ENCODE measurements around the gene TEP1.
"Not testable (repeated sequence)": the region's sequence is repeated elsewhere in the genome, so short reads cannot be mapped to it uniquely, and the experiment has no call there.

TEP1 gene

DNA sequence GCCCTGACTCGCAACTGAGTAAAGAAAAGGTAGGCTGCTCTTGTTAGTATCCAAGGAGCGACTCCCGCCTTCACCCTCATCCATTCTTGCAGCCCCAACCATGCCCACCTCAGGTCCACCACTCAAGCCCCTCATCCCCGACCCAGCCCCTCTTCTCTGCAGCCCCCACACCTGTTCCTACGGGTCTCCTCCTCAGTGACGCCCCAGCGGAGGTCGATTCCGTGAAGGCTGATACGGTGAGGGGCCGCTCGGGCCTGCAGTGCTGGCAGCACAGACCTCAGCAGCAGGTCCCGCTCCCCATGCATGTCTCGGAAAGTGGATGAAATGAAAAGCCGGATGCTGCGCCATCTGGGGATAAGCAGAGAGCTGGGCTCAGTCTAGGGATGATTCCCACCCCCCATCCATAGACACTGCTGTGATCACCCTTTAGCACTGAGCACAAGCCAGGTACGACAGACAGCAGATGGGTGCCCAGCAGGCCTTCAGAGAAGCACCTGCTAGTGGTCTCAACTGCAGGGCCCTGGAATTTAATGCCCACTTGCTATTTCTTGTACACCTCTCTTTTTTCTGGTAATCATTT lies 26.9 kb downstream of the TEP1 start:
- DNase-seq: no peak

DNA sequence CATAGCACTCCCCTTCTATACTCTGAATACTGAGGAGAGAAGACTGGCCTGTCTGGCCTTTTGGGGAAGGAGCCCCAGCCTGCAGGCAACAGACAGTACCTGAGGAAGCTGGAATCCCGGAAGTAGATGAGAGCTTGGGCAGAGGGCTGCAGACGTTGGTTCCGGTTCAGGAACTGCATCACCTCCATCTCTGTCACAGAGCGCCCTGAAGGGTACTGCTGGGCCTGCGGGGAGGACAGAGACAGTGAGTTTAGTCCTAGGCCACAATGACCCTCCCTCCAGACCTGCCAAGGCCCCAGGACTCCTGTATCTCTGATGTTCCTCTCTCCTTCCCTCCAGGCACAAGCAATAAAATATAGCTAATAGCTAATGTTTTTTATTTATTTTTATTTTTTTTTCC lies 28.4 kb downstream of the TEP1 start:
- no peak for DNase-seq

DNA sequence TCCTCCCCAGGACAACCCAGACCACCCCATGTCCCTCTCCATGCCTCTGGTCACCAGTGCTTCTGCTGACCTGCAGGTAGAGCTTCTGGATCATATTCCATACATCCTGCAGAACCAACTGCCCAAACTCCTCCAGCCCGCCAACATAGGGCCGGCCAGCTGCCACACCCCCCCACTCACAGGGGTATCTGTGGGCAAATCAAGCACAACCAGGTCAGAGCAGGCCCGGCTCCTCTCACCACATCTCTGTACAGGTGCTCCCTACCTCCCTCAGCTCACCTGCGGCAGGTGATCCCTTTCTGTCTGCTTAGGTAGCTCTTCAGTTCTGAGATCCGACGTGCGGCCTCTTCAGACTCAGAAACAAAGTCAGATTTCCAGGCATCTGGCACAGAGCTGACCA lies 29.0 kb downstream of the TEP1 start:
- DNase-seq: no peak

DNA sequence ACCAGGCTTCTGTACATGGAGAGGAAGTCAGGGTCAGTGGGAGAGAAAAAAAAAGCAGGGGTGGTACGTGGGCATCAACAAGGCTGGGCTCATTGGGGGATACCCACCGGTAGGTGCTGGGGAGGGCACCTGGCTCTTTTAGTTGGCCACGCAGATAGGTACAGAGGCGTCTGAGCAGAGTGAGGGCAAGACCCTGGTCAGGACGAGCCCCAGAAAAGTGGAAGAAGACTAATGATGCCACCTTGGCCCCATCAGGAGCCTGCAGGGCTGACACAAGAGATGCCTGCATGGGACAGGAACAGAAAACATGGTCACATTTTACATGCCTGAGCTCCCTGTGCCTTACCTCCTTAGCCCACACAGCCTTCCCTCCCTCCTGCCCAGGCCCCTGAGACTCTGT lies 29.7 kb downstream of the TEP1 start:
- DNase-seq: no peak

DNA sequence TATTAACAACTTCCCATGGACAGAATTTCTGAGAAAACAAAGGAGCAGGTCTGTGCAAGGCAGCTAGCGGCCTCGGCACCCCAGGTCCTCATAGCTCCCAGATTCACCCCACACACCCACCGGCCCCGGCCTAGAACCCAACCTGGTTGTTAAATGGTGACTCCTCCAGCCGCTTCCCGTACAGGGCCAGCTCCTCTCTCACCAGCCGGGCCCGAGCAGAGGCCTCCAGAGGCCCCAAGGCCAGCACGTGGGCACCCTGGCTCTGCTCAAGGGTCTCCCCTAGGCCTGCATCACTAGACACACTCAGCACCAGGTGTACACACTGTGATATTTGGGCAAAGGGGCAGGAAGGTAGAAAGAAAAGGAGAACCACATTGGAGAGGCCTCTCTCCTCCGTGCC lies 30.3 kb downstream of the TEP1 start:
- no peak for DNase-seq

DNA sequence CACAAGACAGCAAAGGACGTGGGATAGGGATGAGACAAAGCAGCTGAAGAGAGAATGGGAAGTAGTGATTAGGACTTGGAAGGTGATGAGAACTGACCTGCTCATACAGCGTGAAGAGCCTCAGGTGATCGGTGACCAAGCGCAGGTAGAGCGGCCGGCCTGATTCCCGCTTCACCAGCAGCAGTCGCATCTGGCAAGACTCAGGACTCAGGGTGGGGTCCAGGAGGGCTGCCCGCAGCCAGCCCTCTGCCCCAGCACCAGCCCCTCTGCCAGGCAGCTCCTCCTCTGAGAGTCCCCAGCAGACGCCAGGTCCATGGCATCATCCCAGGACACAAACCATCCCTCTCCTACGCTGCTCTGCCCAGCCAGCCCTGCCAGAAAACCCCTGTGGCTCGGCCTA lies 30.8 kb downstream of the TEP1 start:
- DNase-seq: no peak

DNA sequence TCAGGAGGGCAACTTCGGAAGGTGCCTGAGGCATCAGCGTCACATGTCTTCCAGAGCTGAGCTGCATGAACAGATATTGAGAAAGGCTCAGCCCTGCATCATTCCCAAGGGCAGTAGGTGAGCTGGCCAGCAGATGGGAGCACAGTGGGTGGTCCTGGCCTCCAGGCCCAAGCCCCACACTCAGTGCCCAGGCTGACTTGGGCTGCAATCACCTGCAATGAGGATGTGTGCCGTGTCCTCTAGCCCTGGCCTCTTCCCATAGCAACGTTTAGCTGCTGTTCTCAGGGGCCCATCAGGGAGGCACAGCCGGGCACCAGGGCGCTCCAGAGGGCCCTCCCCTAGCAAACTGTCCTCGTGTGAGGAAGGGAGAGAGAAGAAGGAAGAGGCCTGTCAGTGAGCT lies 32.0 kb downstream of the TEP1 start:
- DNase-seq: no peak

DNA sequence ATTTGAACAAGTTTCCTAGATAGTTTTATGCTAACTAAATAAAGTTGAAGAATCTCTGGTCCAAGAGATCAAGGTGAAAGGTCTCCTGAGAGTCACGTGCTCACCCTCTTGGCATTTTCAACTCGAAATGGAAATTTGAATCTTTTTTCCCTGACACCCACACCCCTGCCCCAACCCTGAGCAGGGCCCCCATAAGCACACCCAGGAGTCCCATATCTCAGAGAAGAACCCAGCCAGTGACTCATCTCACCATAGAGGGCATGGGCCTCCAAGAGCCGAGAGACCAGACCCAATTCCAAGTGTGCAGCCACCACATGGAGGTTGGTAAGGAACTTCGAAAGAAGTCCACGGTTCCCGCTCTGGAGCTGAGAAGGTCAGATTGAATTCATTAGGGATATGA lies 32.6 kb downstream of the TEP1 start:
- no peak for DNase-seq

DNA sequence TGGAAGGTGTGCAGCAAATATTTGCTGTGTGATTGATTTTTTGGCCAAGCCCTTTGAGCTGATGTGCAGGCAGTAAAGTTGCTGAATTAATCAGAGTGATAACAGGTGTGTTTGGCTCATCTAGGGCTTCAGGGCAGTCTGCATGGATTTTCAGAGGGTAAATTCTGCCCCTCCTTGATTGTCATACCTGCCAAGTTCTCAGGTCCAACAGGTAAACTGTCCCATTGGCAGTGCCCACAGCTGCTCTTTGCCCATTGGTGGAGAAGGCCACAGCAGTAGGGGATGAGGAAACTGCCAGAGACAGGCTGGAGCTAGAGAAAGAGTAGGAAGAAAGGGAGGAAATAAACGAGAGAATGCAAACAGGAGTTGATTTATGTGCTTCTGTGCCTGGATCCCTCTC lies 33.6 kb downstream of the TEP1 start:
- no peak for DNase-seq

DNA sequence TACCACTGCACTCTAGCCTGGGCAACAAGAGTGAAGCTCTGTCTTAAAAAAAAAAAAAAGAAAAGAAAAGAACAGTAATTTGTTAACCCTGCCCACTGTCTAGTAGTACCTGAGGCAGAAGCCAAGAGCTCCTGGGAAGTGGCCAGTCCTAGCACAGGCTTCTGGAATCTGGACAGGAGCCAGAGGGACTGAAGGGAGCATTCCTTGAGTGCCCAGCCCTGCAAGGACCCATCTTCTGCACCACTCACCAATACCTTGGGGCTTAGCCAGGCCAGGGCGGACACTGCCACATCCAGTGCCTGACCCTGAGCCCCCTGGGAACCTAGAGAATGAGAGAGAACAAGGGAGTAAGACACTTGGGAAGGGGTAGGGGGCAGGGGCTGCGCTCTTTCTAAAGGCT lies 36.1 kb downstream of the TEP1 start:
- no peak for DNase-seq

DNA sequence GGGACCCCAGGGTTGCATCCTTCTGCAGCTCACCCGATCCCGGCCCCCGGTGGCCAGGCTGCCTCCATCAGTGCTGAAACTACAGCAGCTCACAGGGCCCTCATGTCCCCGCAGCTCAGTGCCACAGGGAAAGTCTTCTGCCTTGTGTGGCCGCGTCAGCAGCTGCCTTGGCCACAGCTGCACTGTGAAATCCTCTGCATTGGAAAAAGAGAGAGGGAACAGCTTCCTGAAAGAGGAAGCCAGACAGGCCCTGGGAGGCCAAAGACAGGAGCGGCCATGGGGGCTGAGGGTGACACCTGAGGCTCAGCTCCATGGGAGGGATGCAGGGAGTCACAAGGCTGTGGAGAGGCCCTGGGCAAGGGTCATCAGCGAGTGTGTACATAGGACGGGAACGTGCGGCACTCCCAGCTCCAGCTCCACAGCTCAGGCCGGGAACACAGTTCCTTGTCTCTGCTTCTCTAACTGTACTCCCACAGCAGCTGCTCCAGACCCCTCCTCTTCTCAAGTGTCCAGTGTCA lies 37.2 kb downstream of the TEP1 start:
- DNase-seq: no peak

DNA sequence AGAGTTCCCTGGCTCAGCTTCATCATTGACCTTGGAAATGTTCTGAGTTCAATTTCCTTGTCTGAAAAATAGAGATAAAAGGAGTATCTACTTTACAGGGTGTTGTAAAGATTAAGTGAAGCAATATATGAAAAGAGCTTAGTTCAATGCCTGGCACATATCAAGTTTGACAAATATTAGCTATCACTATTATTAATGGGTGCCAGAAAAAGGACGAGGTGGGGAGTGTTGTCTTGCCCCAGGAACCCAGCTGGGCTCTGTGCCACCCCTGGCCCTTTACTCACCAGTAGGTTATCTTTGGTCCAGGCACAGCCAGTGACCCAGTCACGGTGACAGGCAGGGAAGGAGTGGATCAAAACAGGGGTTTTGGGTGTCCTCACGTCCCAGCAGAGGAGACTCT lies 37.8 kb downstream of the TEP1 start:
- DNase-seq: no peak

DNA sequence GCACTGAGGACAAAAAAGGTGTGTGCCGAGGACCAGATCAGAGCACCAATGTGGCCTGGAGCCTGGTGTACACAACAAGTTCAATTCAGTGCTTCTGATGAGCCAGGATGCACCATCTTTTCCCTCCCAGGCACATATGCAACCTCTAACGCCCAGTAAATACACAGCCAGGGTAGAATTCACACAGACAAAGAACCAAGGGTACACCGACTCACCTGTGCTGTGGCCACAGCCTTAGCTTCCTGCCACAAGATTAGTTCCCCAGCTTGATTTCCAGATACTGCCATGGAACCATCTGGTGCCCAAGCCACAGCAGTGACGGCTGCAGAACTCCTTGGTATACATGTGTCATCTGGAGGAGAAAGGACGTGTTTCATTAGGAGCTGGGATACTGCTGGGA lies 40.5 kb downstream of the TEP1 start:
- DNase-seq: no peak

DNA sequence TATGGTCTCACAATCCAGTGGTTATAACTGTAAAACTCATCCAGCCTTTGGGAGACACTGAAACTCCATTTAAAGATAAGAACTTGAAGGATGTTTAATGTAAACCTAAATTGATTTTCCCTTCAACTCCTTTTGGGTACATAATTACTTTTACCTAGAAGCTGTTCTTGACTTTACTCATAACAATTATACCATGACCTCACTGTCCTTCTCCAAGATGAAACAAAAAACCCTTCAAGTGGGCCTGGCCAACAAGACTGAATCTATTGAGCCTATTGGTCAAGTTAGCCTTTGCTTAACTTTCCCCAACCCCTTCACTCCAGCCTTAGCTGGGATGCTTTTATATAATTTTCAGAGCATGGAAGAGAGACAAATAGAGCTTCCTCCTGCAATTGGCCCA lies 47.4 kb downstream of the TEP1 start:
- DNase-seq: no peak

DNA sequence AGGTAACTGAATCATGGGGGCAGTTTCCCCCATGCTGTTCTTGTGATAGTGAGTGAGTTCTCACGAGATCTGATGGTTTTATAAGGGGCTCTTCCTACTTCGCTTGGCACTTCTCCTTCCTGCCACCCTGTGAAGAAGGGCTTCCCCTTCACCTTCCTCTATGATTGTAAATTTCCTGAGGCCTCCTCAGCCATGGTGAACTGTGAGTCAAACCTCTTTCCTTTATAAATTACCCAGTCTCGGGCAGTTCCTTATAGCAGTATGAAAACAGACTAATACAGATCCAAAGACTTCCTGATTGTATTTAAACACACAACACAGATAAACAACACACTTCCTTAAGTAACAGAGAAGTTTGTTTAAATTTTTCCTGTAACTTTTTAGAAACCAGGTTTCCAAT lies 54.8 kb downstream of the TEP1 start:
- DNase-seq: not testable (repeated sequence)

DNA sequence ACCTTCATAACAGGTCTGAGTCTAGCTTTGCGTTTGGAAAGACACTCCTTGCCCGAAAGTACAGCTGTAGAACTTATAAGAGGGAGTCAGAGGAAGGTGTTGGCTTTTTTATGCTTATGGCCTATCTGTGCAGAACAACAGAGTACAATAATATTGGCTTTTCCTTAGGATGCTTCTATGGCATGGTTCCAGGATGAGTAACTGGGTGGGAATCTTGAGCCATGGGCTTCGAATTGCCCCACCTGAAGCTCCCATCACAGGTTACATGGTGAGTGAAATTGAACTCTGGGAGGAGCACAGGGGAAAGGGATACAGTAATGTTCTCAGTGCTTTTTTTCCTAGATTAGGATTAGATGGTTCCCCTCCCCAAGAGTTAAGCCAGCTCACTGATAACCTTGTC lies 56.9 kb downstream of the TEP1 start:
- DNase-seq: no peak

DNA sequence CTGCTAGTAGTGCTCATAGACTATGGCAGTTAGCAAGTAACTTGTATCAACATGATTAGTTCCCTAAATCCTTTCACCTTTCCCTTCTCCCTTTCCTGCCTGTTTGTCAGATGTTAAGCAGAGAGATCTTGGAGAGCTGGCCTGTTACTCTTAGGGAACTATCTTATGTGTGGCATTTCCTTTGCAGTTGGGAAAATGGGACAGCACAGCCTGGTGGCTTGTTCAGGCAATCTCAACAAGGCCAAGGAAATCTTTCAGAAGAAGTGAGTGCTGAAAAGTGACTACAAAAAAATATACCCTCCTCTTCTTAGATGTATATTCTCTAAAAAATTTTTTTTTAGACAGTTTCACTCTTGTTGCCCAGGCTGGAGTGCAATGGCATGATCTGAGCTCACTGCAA lies 62.4 kb downstream of the TEP1 start:
- no peak for DNase-seq

DNA sequence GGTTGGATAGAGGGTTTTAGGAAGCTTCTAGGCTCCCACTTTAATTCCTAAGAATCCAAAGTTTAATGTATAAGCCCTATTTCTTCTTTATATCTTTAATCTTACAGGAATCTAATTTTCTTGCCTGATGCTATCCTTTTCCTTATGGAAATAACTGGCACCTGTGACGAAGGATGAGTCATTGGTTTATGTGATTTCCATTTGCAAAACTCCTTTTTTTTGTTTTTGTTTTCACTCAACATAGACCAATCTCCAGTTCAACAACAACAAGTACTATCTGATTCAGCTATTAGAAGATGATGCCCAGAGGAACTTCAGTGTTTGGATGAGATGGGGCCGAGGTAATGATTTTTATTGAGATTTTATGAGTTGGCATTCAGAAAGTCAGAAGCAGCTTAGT lies 63.0 kb downstream of the TEP1 start:
- DNase-seq: no peak

DNA sequence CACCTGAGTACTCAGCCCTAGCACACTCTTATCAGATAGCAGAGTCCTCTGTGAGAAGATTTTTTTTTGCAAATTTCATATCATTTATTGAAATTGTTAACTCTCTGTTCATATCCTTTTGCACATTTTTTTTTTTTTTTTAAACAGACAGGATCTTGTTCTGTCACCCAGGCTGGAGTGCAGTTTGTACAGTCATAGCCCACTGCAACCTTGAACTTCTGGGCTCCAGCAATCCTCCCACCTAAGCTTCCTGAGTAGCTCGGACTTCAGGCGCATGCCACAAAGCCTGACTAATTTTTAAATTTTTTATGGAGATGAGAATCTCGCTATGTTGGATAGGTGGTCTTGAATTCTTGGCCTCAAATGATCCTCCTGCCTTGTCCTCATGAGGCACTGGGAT lies 65.6 kb downstream of the TEP1 start:
- no peak for DNase-seq

DNA sequence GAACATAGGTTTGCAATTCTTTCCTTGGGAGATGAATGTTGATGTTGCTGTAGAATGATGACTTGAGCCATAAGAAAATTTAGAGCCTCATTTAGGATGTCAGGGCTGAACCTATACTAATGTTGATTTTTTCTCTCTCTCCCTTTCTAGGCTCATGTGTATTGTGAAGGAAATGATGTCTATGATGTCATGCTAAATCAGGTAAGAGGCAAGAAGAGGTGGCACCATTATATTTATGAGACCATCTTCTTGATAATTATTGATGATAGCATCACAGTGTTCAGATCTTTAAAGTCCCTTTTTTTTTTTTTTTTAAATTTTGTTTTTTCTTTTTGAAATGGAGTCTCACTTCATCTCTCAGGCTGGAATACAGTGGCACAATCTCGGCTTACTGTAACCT lies 66.6 kb downstream of the TEP1 start:
- DNase-seq: no peak

DNA sequence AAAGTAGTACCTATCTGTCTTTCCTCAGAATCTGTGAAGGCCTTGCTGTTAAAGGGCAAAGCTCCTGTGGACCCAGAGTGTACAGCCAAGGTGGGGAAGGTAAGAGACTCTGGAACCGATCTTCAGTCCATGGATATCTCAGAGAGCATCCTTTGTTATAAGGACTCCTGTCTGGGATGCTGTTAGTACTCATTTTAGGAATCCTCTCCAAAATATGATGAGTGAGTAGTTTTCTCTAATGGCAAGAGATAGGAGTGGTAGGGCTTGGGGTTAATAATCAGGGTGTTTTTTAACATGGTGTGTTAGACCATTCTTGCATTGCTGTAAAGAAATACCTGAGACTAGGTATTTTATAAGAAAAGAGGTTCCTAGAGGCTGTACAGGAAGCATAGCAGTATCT lies 67.9 kb downstream of the TEP1 start:
- DNase-seq: no peak

DNA sequence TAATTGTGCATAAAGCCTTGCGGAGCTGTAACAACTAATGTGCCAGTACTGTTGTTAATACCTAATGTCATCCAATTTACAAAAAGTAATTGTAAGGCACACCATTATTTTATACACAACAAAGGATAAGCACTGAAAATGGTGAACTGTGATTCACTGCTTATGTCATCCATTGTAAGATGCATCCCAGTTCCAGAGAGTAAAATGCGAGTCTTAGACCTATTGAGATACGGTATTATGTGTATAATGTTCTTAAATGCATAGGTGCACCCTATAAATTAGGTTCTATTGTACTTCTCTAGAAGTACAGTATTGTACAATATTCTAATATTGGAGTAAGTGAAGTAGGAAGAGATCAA lies 69.5 kb downstream of the TEP1 start:
- peak in 2 of 3 experiments; percentile 62 to 85 for DNase-seq

DNA sequence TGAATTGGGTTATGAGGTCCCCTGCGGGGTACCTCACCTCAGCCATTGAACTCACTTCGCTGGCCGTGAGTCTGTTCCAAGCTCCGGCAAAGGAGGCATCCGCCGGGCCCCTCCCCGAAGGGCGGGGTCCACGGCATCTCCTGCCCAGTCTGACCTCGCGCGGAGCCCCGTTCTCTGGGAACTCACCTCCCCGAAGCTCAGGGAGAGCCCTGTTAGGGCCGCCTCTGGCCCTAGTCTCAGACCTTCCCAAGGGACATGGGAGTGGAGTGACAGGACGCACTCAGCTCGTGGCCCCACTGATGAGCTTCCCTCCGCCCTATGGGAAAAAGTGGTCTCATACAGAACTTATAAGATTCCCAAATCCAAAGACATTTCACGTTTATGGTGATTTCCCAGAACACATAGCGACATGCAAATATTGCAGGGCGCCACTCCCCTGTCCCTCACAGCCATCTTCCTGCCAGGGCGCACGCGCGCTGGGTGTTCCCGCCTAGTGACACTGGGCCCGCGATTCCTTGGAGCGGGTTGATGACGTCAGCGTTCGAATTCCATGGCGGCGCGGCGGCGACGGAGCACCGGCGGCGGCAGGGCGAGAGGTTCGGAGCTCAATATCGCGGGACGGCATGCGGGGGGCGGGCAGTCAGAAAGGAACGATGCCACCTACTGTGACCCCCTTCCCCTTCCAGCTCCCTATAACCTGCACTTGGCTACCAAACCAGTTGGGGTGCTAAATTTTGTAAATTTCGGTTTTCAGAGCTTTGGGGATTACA lies 70.0 kb downstream of the TEP1 start, which contains the start of gene PARP2:
TSS of gene PARP2 (plus strand) at position 544 of the 770 bp plus-strand sequence. CDS start at position 551, 7 bp downstream.
- DNase-seq: peak; percentile 100

DNA sequence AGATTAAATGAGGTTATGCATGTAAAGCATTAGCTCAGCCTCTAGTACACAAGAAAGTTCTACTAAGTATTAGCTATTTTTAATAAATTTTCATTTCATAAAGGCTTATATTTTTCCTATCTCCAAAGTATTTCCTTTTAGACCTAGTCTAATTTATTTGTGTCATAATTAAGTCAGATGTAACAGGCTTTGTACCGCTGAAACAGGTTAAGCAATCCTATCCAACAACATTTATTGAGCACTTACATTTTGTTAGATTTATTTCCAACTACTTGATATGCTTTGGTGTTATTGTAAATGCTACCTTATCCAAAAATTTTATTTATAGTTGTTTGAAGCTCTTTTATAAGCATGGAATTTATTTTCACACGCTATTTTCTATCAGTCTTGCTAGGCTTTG lies 71.7 kb downstream of the TEP1 start:
- DNase-seq: peak in 1 of 3 experiments; percentile 50

DNA sequence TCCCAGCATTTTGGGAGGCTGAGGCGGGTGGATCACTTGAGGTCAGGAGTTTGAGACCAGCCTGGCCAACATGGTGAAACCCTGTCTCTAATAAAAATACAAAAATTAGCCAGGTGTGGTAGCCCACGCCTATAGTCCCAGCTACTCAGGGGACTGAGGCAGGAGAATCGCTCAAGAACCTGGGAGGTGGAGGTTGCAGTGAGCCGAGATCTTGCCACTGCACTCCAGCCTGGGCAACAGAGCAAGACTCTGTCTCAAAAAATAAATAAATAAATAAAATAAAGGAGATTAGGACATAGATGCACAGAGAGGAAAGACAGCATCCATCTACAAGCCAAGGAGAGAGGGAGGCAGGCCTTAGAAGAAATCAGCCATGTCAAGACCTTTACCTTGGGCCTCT lies 72.3 kb downstream of the TEP1 start:
- not testable (repeated sequence) for DNase-seq
